ELF-1 (cell line): ENCODE results near the gene INAFM1.
"Not testable (repeated sequence)": the region's sequence is repeated elsewhere in the genome, so short reads cannot be mapped to it uniquely, and the experiment has no call there.

Experiments used
- DNase-seq: peaks from one replicate; pipeline ENCODE4 v3.0.0-alpha.2; 2016; ENCODE audit warnings: low read depth, low spot score

INAFM1 gene

GRCh38 chr19:47240996-47241918, 33.4 kb upstream of the INAFM1 start:
- DNase-seq = peak; percentile 86

- DNase-seq = no peak
These were observed 32.6 kb upstream of the INAFM1 start for GRCh38 chr19:47241919-47242577.

GRCh38 chr19:47243364-47243775, 31.3 kb upstream of the INAFM1 start:
- DNase-seq = no peak

- DNase-seq = peak; percentile 99
These were observed 30.7 kb upstream of the INAFM1 start for GRCh38 chr19:47243776-47244547.

GRCh38 chr19:47247308-47247990, 27.2 kb upstream of the INAFM1 start:
- peak; percentile 93 for DNase-seq

- DNase-seq = not testable (repeated sequence)
These were observed 21.7 kb upstream of the INAFM1 start for GRCh38 chr19:47253016-47253415.

- no peak for DNase-seq
These were observed 21.2 kb upstream of the INAFM1 start for GRCh38 chr19:47253467-47253881.

GRCh38 chr19:47253970-47254369, 20.7 kb upstream of the INAFM1 start:
- no peak for DNase-seq

- peak; percentile 98 for DNase-seq
These were observed 18.6 kb upstream of the INAFM1 start, which contains the start of gene CCDC9 for GRCh38 chr19:47255879-47256692. Gene CCDC9 (plus strand): TSS chr19:47256525. CDS start chr19:47258401, 1,876 bp downstream.

- DNase-seq = peak; percentile 99
These were observed 17.8 kb upstream of the INAFM1 start for GRCh38 chr19:47256693-47257410.

- no peak for DNase-seq
These were observed 17.1 kb upstream of the INAFM1 start for GRCh38 chr19:47257411-47258169.

- DNase-seq = no peak
These were observed 16.3 kb upstream of the INAFM1 start for GRCh38 chr19:47258434-47258833.

- DNase-seq = no peak
These were observed 15.7 kb upstream of the INAFM1 start for GRCh38 chr19:47258895-47259555.

GRCh38 chr19:47260476-47260875, 14.2 kb upstream of the INAFM1 start:
- DNase-seq = no peak

- DNase-seq = not testable (repeated sequence)
These were observed 12.5 kb upstream of the INAFM1 start for GRCh38 chr19:47261946-47262793.

- no peak for DNase-seq
These were observed 10.1 kb upstream of the INAFM1 start for GRCh38 chr19:47264629-47265028.

GRCh38 chr19:47266401-47266941, 8.2 kb upstream of the INAFM1 start:
- peak; percentile 54 for DNase-seq
